GM18508 (cell line): Measurements from ENCODE around the gene CPNE7.
"Not testable (repeated sequence)": the region's sequence is repeated elsewhere in the genome, so short reads cannot be mapped to it uniquely, and the experiment has no call there.

Experiments
- ATAC-seq: cut with Tn5 transposase; IDR thresholded peaks from one replicate; pipeline ENCODE4 v1.9.1; 2021; ENCODE audit warnings: moderate number of reproducible peaks; ENCODE audit not compliant: insufficient read depth, unreplicated experiment

CPNE7 gene

GRCh38 chr16:89581045-89581695, 5.6 kb downstream of the CPNE7 start:
- no peak for ATAC-seq

DNA sequence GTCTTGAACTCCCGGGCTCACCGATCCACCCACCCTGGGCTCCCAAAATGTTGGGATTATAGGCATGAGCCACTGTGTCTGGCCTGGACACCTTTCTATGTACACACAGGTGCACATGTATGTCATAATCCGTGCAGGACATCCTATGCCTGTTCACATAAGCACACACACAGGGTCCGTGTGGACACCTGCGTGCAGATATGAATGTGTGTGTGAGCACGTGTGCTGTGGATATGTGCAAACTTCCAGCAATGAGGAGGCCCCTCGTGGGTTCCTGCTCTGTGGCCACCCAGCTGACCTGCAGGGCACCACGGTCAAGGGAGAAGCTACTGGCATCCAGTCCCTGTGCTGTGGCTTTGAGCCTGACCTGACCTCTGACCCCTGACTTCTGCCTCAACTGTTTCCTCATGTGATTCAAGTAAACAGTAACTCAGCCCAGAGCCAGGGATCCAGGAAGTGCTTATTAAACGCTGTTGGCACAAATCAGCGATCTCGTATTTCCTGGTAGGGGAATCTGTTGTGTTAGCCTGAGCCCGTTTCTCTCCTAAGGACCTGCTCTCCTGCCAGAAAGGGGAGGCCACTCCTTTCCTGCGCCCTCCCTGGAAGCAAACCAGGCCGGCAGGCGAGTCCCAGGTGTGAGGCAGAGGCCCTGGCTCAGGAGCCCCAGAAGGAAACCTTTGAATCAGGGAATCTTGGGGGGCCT, 6.5 kb downstream of the CPNE7 start:
- no peak for ATAC-seq

- no peak for ATAC-seq
These were observed 7.1 kb downstream of the CPNE7 start for GRCh38 chr16:89582614-89583196.

- ATAC-seq, result no peak
These were observed 7.8 kb downstream of the CPNE7 start for GRCh38 chr16:89583197-89583894.

- ATAC-seq, result no peak
These were observed 8.5 kb downstream of the CPNE7 start for GRCh38 chr16:89583895-89584644.

GRCh38 chr16:89584768-89585549, 9.4 kb downstream of the CPNE7 start:
- no peak for ATAC-seq

DNA sequence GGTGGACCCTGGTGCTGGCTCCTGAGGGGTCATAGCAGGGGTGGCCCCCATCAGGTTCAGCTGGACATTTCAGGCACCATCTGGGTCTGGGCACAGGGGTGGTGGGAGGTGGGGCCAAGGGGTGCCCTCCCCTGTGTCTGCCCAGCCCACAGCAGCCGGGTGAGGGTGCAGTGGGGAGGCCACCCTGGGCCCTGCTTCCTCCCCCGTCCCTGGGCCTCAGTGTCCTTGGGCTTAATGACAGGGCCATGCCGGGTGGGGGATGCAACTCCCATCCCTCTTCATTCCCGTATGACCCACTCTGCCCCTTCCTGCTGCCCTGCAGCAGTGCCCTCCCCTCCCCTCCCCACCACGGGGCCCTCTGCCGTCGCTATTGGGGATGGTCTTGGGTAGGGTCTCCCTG, 10.7 kb downstream of the CPNE7 start:
- ATAC-seq, result no peak

DNA sequence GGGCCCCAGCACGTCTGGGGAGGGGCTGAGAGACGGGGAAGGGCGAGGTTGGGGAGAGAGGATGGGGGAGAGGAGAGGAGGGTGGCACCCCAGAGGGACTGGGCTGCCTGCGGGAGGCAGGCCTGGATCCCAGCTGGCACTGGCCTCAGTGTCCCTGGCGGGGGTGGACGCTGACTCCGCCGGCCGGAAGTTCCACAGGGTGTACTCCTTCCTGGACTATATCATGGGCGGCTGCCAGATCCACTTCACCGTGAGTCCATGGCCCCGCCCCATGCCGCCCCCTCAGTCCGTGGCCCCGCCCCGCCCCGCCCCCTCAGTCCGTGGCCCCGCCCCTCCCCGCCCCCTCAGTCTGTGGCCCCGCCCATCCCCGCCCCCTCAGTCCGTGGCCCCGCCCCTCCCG, 11.3 kb downstream of the CPNE7 start:
- ATAC-seq, result no peak

DNA sequence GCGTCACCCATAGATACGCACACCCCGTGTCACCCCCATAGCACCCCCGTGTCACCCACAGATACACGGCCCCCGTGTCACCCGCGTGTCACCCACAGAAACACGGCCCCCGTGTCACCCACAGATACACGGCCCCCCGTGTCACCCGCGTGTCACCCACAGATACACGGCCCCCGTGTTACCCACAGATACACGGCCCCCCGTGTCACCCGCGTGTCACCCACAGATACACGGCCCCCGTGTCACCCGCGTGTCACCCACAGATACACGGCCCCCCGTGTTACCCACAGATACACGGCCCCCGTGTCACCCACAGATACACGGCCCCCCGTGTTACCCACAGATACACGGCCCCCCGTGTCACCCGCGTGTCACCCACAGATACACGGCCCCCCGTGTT, 12.1 kb downstream of the CPNE7 start:
- not testable (repeated sequence) for ATAC-seq

DNA sequence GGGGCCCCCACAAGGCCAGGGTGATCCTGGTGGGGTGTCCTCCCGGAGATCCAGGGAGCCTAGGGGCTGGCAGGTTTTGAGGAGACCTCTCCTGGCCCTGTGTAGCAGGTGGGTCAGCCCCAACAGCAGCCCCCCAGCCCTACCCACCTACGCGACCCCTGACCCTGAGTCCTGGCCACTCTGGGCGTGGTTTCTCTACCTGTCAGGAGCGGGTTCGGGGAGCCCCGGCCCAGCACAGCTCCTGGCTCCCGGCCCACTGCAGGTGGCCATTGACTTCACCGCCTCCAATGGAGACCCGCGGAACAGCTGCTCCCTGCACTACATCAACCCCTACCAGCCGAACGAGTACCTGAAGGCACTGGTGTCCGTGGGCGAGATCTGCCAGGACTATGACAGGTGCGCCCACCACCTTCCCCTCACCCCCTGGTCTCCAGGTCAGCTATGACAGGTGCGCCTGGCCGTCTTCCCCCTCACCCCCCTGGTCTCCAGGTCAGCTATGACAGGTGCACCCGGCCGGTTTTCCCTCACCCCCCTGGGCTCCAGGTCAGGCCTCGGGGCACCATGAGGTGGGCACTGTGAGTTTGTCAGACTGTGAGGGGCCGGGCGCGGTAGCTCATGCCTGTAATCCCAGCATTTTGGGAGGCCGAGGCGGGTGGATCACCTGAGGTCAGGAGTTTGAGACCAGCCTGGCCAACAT, 13.0 kb downstream of the CPNE7 start:
- no peak for ATAC-seq

GRCh38 chr16:89589241-89589926, 13.8 kb downstream of the CPNE7 start:
- no peak for ATAC-seq

DNA sequence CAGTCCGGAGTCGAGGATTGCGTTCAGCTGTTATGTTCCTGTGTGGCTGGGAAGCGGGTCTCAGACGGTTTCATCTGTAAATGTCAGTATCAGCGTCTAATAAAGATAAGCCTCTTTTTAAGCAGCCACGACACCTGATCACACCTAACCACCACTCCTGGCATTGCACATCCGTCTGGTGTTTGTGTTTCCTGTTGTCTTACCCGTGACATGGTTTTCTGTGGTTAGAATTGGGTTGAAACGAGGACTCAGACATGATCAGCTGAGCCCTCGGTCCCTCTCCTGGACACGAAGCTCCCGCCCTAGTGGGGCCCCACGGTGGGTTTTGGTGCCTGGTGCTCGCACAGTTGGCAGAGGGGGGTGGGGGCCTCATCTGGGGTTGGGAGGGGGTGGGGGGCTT, 18.3 kb downstream of the CPNE7 start:
- ATAC-seq, result no peak

GRCh38 chr16:89595330-89596060, 19.9 kb downstream of the CPNE7 start:
- no peak for ATAC-seq

- ATAC-seq, result no peak
These were observed 20.6 kb downstream of the CPNE7 start for GRCh38 chr16:89596061-89596689.

GRCh38 chr16:89596957-89597649, 21.5 kb downstream of the CPNE7 start:
- ATAC-seq, result no peak

DNA sequence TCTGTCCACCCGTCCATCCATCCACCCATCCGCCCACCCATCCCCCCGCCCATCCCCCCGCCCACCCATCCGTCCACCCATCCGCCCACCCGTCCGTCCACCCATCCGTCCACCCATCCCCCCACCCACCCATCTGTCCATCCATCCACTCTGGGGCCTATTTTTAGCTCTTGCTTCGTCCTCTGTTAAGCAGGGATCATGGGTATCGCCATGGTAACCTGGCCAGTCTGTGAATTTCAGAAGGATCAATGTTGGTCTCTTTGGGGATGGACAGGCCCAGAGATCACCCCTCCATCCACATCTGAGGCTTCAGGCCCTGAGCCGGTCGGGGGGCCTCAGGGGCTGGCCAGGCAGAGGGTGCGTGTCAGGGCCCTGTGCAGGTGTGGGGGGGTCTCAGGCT, 22.6 kb downstream of the CPNE7 start:
- ATAC-seq, result no peak

GRCh38 chr16:89599451-89599858, 23.9 kb downstream of the CPNE7 start:
- no peak for ATAC-seq
